HFFc6 (cell line): ENCODE measurements around the gene NECTIN1. TPM values are rescaled to one million over a fixed set of nuclear protein-coding genes. Genes with fewer than 3 reads are reported as not detected.

Source experiments
- DNase-seq: peaks from one replicate; pipeline ENCODE4 v3.0.0-alpha.2; 2018
- H3K27ac Mint-ChIP-seq: 2 replicates; pipeline ENCODE4 v1.8.0; 2020; ENCODE audit warnings: mild to moderate bottlenecking, mixed read lengths
- H3K27me3 Mint-ChIP-seq: 2 replicates; pipeline ENCODE4 v1.8.0; 2021; ENCODE audit warnings: mild to moderate bottlenecking, moderate library complexity, mixed read lengths; ENCODE audit not compliant: insufficient read depth
- H3K36me3 Mint-ChIP-seq: 2 replicates; pipeline ENCODE4 v1.8.0; 2021; ENCODE audit warnings: low read depth, mixed read lengths
- H3K4me1 Mint-ChIP-seq: 2 replicates; pipeline ENCODE4 v1.8.0; 2020; ENCODE audit warnings: low read depth, mixed read lengths
- H3K4me3 Mint-ChIP-seq: 2 replicates; pipeline ENCODE4 v1.8.0; 2020; ENCODE audit warnings: mild to moderate bottlenecking, moderate library complexity, mixed read lengths
- H3K9me3 Mint-ChIP-seq: 2 replicates; pipeline ENCODE4 v1.8.0; 2020; ENCODE audit warnings: mild to moderate bottlenecking, mixed read lengths
- total RNA-seq, 6 experiments: library from RNA; stranded (reverse); fragmentation: NEBNext Ultra II Directional; extraction: Animal tissue kit (Norgen Biotek cat#: 25700); gene quantifications; 2 replicates in 1 of 6; 3 replicates in 5 of 6; pipeline ENCODE4 v1.2.3, GENCODE V29; 2021
- TF ChIP-seq, protein P1 (sequence below): fragments of 200-600 bp; sonication (generic); IDR thresholded peaks from 2 replicates; pipeline ENCODE4 v1.5.0; 2021; ENCODE audit warnings: antibody characterized with exemption, mild to moderate bottlenecking

NECTIN1 gene
- total RNA-seq, 6 experiments from 2014 or later = 4.1 to 7.9 (median 6.6) TPM

GRCh38 chr11:119669487-119669886 lies 59.5 kb downstream of the NECTIN1 start:
- Mint-ChIP-seq H3K9me3 (no peaks in the 10 kb centered on the region), H3K27me3 (no peaks in the 10 kb centered on the region; the same call in 1 of the 2 replicates), H3K4me3 (no peak overlapping the region), H3K36me3 (no peaks in the 10 kb centered on the region), H3K4me1 (peaks cover 11% of the 10 kb centered on the region), H3K27ac (no peak overlapping the region)
- no peak for DNase-seq
- TF ChIP-seq, protein P1, sequence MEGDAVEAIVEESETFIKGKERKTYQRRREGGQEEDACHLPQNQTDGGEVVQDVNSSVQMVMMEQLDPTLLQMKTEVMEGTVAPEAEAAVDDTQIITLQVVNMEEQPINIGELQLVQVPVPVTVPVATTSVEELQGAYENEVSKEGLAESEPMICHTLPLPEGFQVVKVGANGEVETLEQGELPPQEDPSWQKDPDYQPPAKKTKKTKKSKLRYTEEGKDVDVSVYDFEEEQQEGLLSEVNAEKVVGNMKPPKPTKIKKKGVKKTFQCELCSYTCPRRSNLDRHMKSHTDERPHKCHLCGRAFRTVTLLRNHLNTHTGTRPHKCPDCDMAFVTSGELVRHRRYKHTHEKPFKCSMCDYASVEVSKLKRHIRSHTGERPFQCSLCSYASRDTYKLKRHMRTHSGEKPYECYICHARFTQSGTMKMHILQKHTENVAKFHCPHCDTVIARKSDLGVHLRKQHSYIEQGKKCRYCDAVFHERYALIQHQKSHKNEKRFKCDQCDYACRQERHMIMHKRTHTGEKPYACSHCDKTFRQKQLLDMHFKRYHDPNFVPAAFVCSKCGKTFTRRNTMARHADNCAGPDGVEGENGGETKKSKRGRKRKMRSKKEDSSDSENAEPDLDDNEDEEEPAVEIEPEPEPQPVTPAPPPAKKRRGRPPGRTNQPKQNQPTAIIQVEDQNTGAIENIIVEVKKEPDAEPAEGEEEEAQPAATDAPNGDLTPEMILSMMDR = no peak

DNA sequence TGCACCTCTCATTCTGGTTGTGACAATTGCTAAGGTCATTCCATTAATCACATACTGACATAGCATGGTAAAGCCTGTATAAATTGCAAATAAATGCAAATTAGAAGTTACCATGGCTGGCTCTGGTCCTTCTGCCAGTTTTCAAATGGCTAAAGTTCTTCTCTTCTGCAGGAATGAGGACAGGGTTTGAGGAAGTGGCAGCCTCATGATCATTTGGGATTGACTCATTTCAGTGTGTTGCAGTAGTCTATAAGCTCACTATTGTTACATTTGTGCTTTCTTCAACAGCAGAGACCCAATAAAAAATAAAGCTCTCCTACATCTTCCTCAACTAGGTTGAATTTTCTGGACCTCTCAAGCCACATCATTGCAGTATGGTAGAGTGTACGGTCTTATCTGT lies 60.3 kb downstream of the NECTIN1 start:
- no peaks in the 10 kb centered on the region for H3K9me3 Mint-ChIP-seq
- no peaks in the 10 kb centered on the region; the same call in 1 of the 2 replicates for H3K27me3 Mint-ChIP-seq
- no peaks in the 10 kb centered on the region for H3K36me3 Mint-ChIP-seq
- H3K4me1 Mint-ChIP-seq = peaks cover 11% of the 10 kb centered on the region
- DNase-seq = no peak
- no peak overlapping the region for H3K27ac Mint-ChIP-seq
- TF ChIP-seq, protein P1 = no peak
- H3K4me3 Mint-ChIP-seq = no peak overlapping the region

GRCh38 chr11:119666463-119667131 lies 62.4 kb downstream of the NECTIN1 start:
- Mint-ChIP-seq H3K27me3 (peaks cover 3% of the 10 kb centered on the region), H3K9me3 (no peaks in the 10 kb centered on the region), H3K4me1 (peaks cover 9% of the 10 kb centered on the region), H3K36me3 (no peaks in the 10 kb centered on the region), H3K4me3 (no peak overlapping the region), H3K27ac (no peak overlapping the region)
- DNase-seq = peak; percentile 39
- TF ChIP-seq, protein P1 = peak; percentile 96

- H3K36me3 Mint-ChIP-seq = no peaks in the 10 kb centered on the region
- H3K4me3 Mint-ChIP-seq = no peak overlapping the region
- H3K9me3 Mint-ChIP-seq = no peaks in the 10 kb centered on the region
- TF ChIP-seq, protein P1 = no peak
- peaks cover 3% of the 10 kb centered on the region for H3K27me3 Mint-ChIP-seq
- H3K4me1 Mint-ChIP-seq = peaks cover 4% of the 10 kb centered on the region
- DNase-seq = no peak
- no peak overlapping the region for H3K27ac Mint-ChIP-seq
Observed at GRCh38 chr11:119666061-119666460, 62.9 kb downstream of the NECTIN1 start.

GRCh38 chr11:119664701-119665420 lies 64.1 kb downstream of the NECTIN1 start:
- no peak overlapping the region for H3K4me3 Mint-ChIP-seq
- peaks cover 6% of the 10 kb centered on the region for H3K27me3 Mint-ChIP-seq
- H3K9me3 Mint-ChIP-seq = no peaks in the 10 kb centered on the region
- TF ChIP-seq, protein P1 = no peak
- H3K36me3 Mint-ChIP-seq = no peaks in the 10 kb centered on the region
- H3K4me1 Mint-ChIP-seq = no peaks in the 10 kb centered on the region
- no peak for DNase-seq
- no peak overlapping the region for H3K27ac Mint-ChIP-seq
